Fibroblast of lung (primary cell): ENCODE data around the gene CFLAR.
"Not testable (repeated sequence)": the region's sequence is repeated elsewhere in the genome, so short reads cannot be mapped to it uniquely, and the experiment has no call there.

ENCODE experiments used
- CTCF ChIP-seq, 2 donors: IDR thresholded peaks in 1 of 2; conservative IDR thresholded peaks in 1 of 2; 1 replicate in 1 of 2; 2 replicates in 1 of 2; pipeline ENCODE4 v1.5.1; 2011 to 2012; ENCODE audit warnings: low read length in 2 of 2, control low read depth in 1 of 2, inconsistent platforms in 1 of 2, low read depth in 1 of 2, mild to moderate bottlenecking in 1 of 2
- EZH2 ChIP-seq: IDR thresholded peaks from 2 replicates; pipeline ENCODE4 v1.5.1; 2012; ENCODE audit warnings: low read length, control low read depth, mild to moderate bottlenecking; ENCODE audit errors: missing control alignments

GRCh38 chr2:201117735-201118094, 1.8 kb downstream of the CFLAR start:
- not testable (repeated sequence) for TF ChIP-seq CTCF (conservative IDR thresholded peaks at IDR 0.05 in 1 of 2, IDR thresholded peaks at IDR 0.05 in 1 of 2; ENCODE audit: low read depth in 1 of 2, low read length in 2 of 2); EZH2
